Left lung (tissue), 10 donors: ENCODE results near the gene CHRNA5. TPM values are rescaled to one million over a fixed set of nuclear protein-coding genes. Genes with fewer than 3 reads are reported as not detected.
"Not testable (repeated sequence)": the region's sequence is repeated elsewhere in the genome, so short reads cannot be mapped to it uniquely, and the experiment has no call there.

Experiments
- ATAC-seq: fragments of 200-7000 bp; cut with Tn5 transposase; one replicate; pipeline ENCODE4 v1.9.1; 2020; ENCODE audit warnings: moderate library complexity
- DNase-seq, 4 donors: peaks; one replicate each; pipeline ENCODE4 v3.0.0-alpha.2; 2013 to 2020
- H3K27ac ChIP-seq, 2 donors: fragments of 200-600 bp; sonication (generic) in 1 of 2; one replicate each; pipeline versions ENCODE4 v1.5.0 to v1.8.0; 2020 to 2021
- H3K27me3 ChIP-seq, 2 donors: fragments of 200-600 bp; sonication (generic) in 1 of 2; one replicate each; pipeline versions ENCODE4 v1.5.0 to v1.8.0; 2020 to 2021
- H3K36me3 ChIP-seq, 2 donors: fragments of 200-600 bp; sonication (generic) in 1 of 2; one replicate each; pipeline versions ENCODE4 v1.5.0 to v1.8.0; 2020 to 2021
- H3K4me1 ChIP-seq, 2 donors: fragments of 200-600 bp; one replicate each; pipeline ENCODE4 v1.8.0; 2021
- H3K4me3 ChIP-seq, 2 donors: fragments of 200-600 bp; sonication (generic) in 1 of 2; one replicate each; pipeline versions ENCODE4 v1.5.0 to v1.8.0; 2020 to 2021; ENCODE audit warnings: mild to moderate bottlenecking in 1 of 2
- H3K9me3 ChIP-seq, 2 donors: fragments of 200-600 bp; sonication (generic) in 1 of 2; one replicate each; pipeline versions ENCODE4 v1.5.0 to v1.8.0; 2020 to 2021
- CTCF ChIP-seq, 2 donors: fragments of 200-600 bp; sonication (generic) in 1 of 2; IDR thresholded peaks; one replicate each; pipeline versions ENCODE4 v1.5.0 to v1.8.0; 2021; ENCODE audit warnings: antibody characterized with exemption in 2 of 2
- intact Hi-C, 2 donors: fragments of 100-400 bp; cut with DNase I; formaldehyde crosslinking; loops; one replicate each; pipeline versions ENCODE4 v1.11.2 to v1.14.2; 2022
- polyA plus RNA-seq, 6 donors: library from polyadenylated mRNA; unstranded; fragments of 120-200 nt; gene quantifications; one replicate each; pipeline ENCODE4 v1.2.1, GENCODE V29; 2013; ENCODE audit not compliant: insufficient read length in 6 of 6
- total RNA-seq, 2 donors: library from RNA; stranded (reverse); fragmentation: NEBNext Ultra II Directional; extraction: Animal tissue kit (Norgen Biotek cat#: 25700); gene quantifications; one replicate each; pipeline ENCODE4 v1.2.1, GENCODE V29; 2021
- donor health status: DM: no; HTN: yes; CAD: no.
- donor health status: DM: no; HTN: no; CAD: no.

The CHRNA5 gene
- total and polyA plus RNA-seq, 8 donors, result 1.1 to 2.7 (median 1.9) TPM

- Histone ChIP-seq H3K9me3 (no peaks in the 10 kb centered on the region), H3K27ac (no peak overlapping the region), H3K4me1 (no peaks in the 10 kb centered on the region), H3K4me3 (no peak overlapping the region), H3K36me3 (no peaks in the 10 kb centered on the region), H3K27me3 (peaks cover 0 to 18% of the 10 kb centered on the region in 2 donors)
- DNase-seq, result no peak
- intact Hi-C loops, result no loop called here
- TF ChIP-seq CTCF (IDR thresholded peaks at IDR 0.05), result no peak
- ATAC-seq, result no peak
Observed at GRCh38 chr15:78604420-78604819, 39.1 kb downstream of the CHRNA5 start.

- no peaks in the 10 kb centered on the region for H3K9me3 ChIP-seq
- no peak overlapping the region for H3K27ac ChIP-seq
- intact Hi-C loops, result no loop called here
- no peak for TF ChIP-seq CTCF (IDR thresholded peaks at IDR 0.05)
- no peaks in the 10 kb centered on the region for H3K4me1 ChIP-seq
- DNase-seq (no peak), ATAC-seq (no peak)
- H3K36me3 ChIP-seq, result no peaks in the 10 kb centered on the region
- peaks cover 0 to 18% of the 10 kb centered on the region in 2 donors for H3K27me3 ChIP-seq
- no peak overlapping the region for H3K4me3 ChIP-seq
Observed at GRCh38 chr15:78605201-78605600, 39.9 kb downstream of the CHRNA5 start.

- H3K9me3 ChIP-seq, result no peaks in the 10 kb centered on the region
- H3K4me1 ChIP-seq, result no peaks in the 10 kb centered on the region
- intact Hi-C loops, result no loop called here
- H3K36me3 ChIP-seq, result no peaks in the 10 kb centered on the region
- ATAC-seq, result no peak
- H3K27ac ChIP-seq, result no peak overlapping the region
- H3K4me3 ChIP-seq, result no peak overlapping the region
- no peak for DNase-seq
- TF ChIP-seq CTCF (IDR thresholded peaks at IDR 0.05), result no peak
- peaks cover 0 to 18% of the 10 kb centered on the region in 2 donors for H3K27me3 ChIP-seq
Observed at GRCh38 chr15:78605680-78606079, 40.4 kb downstream of the CHRNA5 start.

- H3K4me3 ChIP-seq, H3K9me3 ChIP-seq, H3K27ac ChIP-seq, DNase-seq, ATAC-seq, H3K4me1 ChIP-seq, H3K27me3 ChIP-seq, H3K36me3 ChIP-seq, intact Hi-C loops: not testable (repeated sequence)
Observed at GRCh38 chr15:78609551-78609950, 44.2 kb downstream of the CHRNA5 start.

- H3K4me3 ChIP-seq, result no peak overlapping the region
- H3K27ac ChIP-seq, result no peak overlapping the region
- intact Hi-C loops, result no loop called here
- no peak for ATAC-seq
- H3K27me3 ChIP-seq, result peaks cover 5 to 7% of the 10 kb centered on the region in 2 donors
- H3K9me3 ChIP-seq, result no peaks in the 10 kb centered on the region
- no peak for DNase-seq
- TF ChIP-seq CTCF (IDR thresholded peaks at IDR 0.05), result no peak
- no peaks in the 10 kb centered on the region for H3K36me3 ChIP-seq
- H3K4me1 ChIP-seq, result no peaks in the 10 kb centered on the region
Observed at GRCh38 chr15:78614021-78614420, 48.7 kb downstream of the CHRNA5 start.

- no peak for DNase-seq
- H3K27ac ChIP-seq, result no peak overlapping the region
- H3K27me3 ChIP-seq, result peaks cover 17 to 18% of the 10 kb centered on the region in 2 donors
- peaks cover 0 to 5% of the 10 kb centered on the region in 2 donors for H3K4me1 ChIP-seq
- intact Hi-C loops, result no loop called here
- ATAC-seq, result no peak
- no peak overlapping the region for H3K4me3 ChIP-seq
- no peak for TF ChIP-seq CTCF (IDR thresholded peaks at IDR 0.05)
- no peaks in the 10 kb centered on the region for H3K9me3 ChIP-seq
- no peaks in the 10 kb centered on the region for H3K36me3 ChIP-seq
Observed at GRCh38 chr15:78615151-78615589, 49.9 kb downstream of the CHRNA5 start.
